OCI-LY1 (cell line): ENCODE results near the gene CALM3.
A peak's percentile ranks its signal among the peaks of the same experiment; 100 is the strongest.

ENCODE experiments used
- H2AFZ ChIP-seq: fragments of 200-600 bp; sonication (generic), shearing (Covaris generic); 2 replicates; pipeline ENCODE4 v1.6.0; 2014; ENCODE audit warnings: antibody characterized with exemption, mild to moderate bottlenecking, low read length
- H3F3A ChIP-seq: fragments of 200-600 bp; sonication (generic), shearing (Covaris generic); 2 replicates; pipeline ENCODE4 v1.6.0; 2014; ENCODE audit warnings: mild to moderate bottlenecking, antibody characterized with exemption, low read length, moderate library complexity; ENCODE audit not compliant: insufficient read depth
- H3K27ac ChIP-seq: fragments of 200-600 bp; sonication (generic); 2 replicates; pipeline ENCODE4 v1.5.1; 2014; ENCODE audit warnings: low read length, mixed run types, mild to moderate bottlenecking, low read depth; ENCODE audit not compliant: poor library complexity, severe bottlenecking
- H3K27me3 ChIP-seq: fragments of 200-600 bp; sonication (generic); 2 replicates; pipeline ENCODE4 v1.6.0; 2014; ENCODE audit warnings: antibody characterized with exemption, mild to moderate bottlenecking, low read length, moderate library complexity; ENCODE audit not compliant: insufficient read depth
- H3K36me3 ChIP-seq: fragments of 200-600 bp; sonication (generic); 2 replicates; pipeline ENCODE4 v1.6.1; 2014; ENCODE audit warnings: mild to moderate bottlenecking, antibody characterized with exemption, low read length, moderate library complexity, mixed read lengths; ENCODE audit not compliant: insufficient read depth
- H3K4me1 ChIP-seq: fragments of 200-600 bp; sonication (generic); 2 replicates; pipeline ENCODE4 v1.5.1; 2014; ENCODE audit warnings: mild to moderate bottlenecking, low read length, moderate library complexity; ENCODE audit not compliant: insufficient read depth, severe bottlenecking
- H3K4me2 ChIP-seq: fragments of 200-600 bp; sonication (generic), shearing (Covaris generic); 2 replicates; pipeline ENCODE4 v1.6.1; 2014; ENCODE audit warnings: low read length
- H3K4me3 ChIP-seq: fragments of 200-600 bp; sonication (generic); 2 replicates; pipeline ENCODE4 v1.5.1; 2014; ENCODE audit warnings: low read length, low read depth, mild to moderate bottlenecking, mixed read lengths; ENCODE audit not compliant: poor library complexity, severe bottlenecking
- H3K79me2 ChIP-seq: fragments of 200-600 bp; shearing (Covaris generic); 2 replicates; pipeline ENCODE4 v1.6.1; 2016; ENCODE audit warnings: mixed run types, low read length, mixed read lengths; ENCODE audit not compliant: insufficient read depth
- H3K9ac ChIP-seq: fragments of 200-600 bp; sonication (generic), shearing (Covaris generic); 2 replicates; pipeline ENCODE4 v1.6.1; 2014; ENCODE audit warnings: mild to moderate bottlenecking, low read length, mixed read lengths
- H3K9me2 ChIP-seq: fragments of 200-600 bp; sonication (generic), shearing (Covaris generic); 2 replicates; pipeline ENCODE4 v1.6.1; 2014; ENCODE audit warnings: low read depth, mild to moderate bottlenecking, low read length, mixed read lengths
- H3K9me3 ChIP-seq: fragments of 200-600 bp; shearing (Covaris generic); 2 replicates; pipeline ENCODE4 v1.6.1; 2014; ENCODE audit warnings: low read length, mixed read lengths
- H4K20me1 ChIP-seq: fragments of 200-600 bp; sonication (generic), shearing (Covaris generic); 2 replicates; pipeline ENCODE4 v1.6.0; 2016; ENCODE audit warnings: mild to moderate bottlenecking, low read length; ENCODE audit not compliant: insufficient read depth
- CTCF ChIP-seq: fragments of 200-600 bp; sonication (generic), shearing (Covaris generic); IDR thresholded peaks from 2 replicates; pipeline ENCODE4 v1.5.1; 2017; ENCODE audit warnings: mild to moderate bottlenecking, antibody characterized with exemption, low read length, moderate library complexity, mixed read lengths
- EZH2 ChIP-seq: fragments of 200-600 bp; sonication (generic), shearing (Covaris generic); IDR thresholded peaks from 2 replicates; pipeline ENCODE4 v1.8.0; 2017; ENCODE audit warnings: borderline replicate concordance, mixed run types, mild to moderate bottlenecking, antibody characterized with exemption, low read length, moderate library complexity, mixed read lengths

Gene CALM3

GRCh38 chr19:46635920-46636761 lies 35.0 kb downstream of the CALM3 start, which contains the start of gene GNG8:
Gene GNG8 (minus strand): TSS chr19:46636202. CDS start chr19:46634682, 1,520 bp downstream.
- no peak within 1 kb of the TSS for H3K9ac ChIP-seq
- no peaks in the 10 kb centered on the region for H3K9me3 ChIP-seq
- peaks cover 4% of the 10 kb centered on the region for H3K27me3 ChIP-seq
- no peaks in the 10 kb centered on the region for H3K36me3 ChIP-seq
- H3F3A ChIP-seq = peaks cover 4% of the 10 kb centered on the region; the same call in 1 of the 2 replicates
- no peaks in the 10 kb centered on the region for H3K79me2 ChIP-seq
- H3K4me1 ChIP-seq = peaks cover 35% of the 10 kb centered on the region
- no peak within 1 kb of the TSS for H2AFZ ChIP-seq
- no peaks in the 10 kb centered on the region for H3K9me2 ChIP-seq
- no peak within 1 kb of the TSS for H3K4me3 ChIP-seq
- TF ChIP-seq CTCF (no peak), EZH2 (no peak)
- H3K27ac ChIP-seq = no peak within 1 kb of the TSS
- no peak within 1 kb of the TSS for H3K4me2 ChIP-seq
- H4K20me1 ChIP-seq = no peaks in the 10 kb centered on the region

GRCh38 chr19:46637224-46637623 lies 36.1 kb downstream of the CALM3 start:
- Histone ChIP-seq H4K20me1 (no peaks in the 10 kb centered on the region), H3K36me3 (no peaks in the 10 kb centered on the region), H3K9me3 (no peaks in the 10 kb centered on the region), H3K4me1 (peaks cover 35% of the 10 kb centered on the region), H3K9me2 (no peaks in the 10 kb centered on the region), H3K79me2 (no peaks in the 10 kb centered on the region), H3K4me2 (no peak overlapping the region), H3K9ac (no peak overlapping the region), H3K27ac (no peak overlapping the region), H2AFZ (no peak overlapping the region), H3K27me3 (peaks cover 2% of the 10 kb centered on the region), H3K4me3 (no peak overlapping the region), H3F3A (peaks cover 4% of the 10 kb centered on the region; the same call in 1 of the 2 replicates)
- no peak for TF ChIP-seq EZH2
- no peak for TF ChIP-seq CTCF

- peak overlapping the region; percentile 21; the same call in 1 of the 2 replicates for H3K9ac ChIP-seq
- H2AFZ ChIP-seq = no peak overlapping the region
- no peak overlapping the region for H3K27ac ChIP-seq
Observed at GRCh38 chr19:46639358-46640182, 38.4 kb downstream of the CALM3 start.

More at GRCh38 chr19:46639358-46640182, 38.4 kb downstream of the CALM3 start:
- no peaks in the 10 kb centered on the region for H3K79me2 ChIP-seq
- H3F3A ChIP-seq = peaks cover 4% of the 10 kb centered on the region; the same call in 1 of the 2 replicates
- H3K4me3 ChIP-seq = peak overlapping the region; percentile 58
- H3K4me2 ChIP-seq = peak overlapping the region; percentile 69
- peaks cover 25% of the 10 kb centered on the region for H3K4me1 ChIP-seq
- TF ChIP-seq EZH2 = no peak
- TF ChIP-seq CTCF = no peak
- no peaks in the 10 kb centered on the region for H3K36me3 ChIP-seq
- H3K9me3 ChIP-seq = no peaks in the 10 kb centered on the region
- H3K9me2 ChIP-seq = no peaks in the 10 kb centered on the region
- H4K20me1 ChIP-seq = no peaks in the 10 kb centered on the region
- H3K27me3 ChIP-seq = no peaks in the 10 kb centered on the region
